GM04504 (cell line): ENCODE data around the gene RUNX3.
A peak's percentile ranks its signal among the peaks of the same experiment; 100 is the strongest.

ENCODE experiments used
- DNase-seq: peaks from one replicate; pipeline ENCODE4 v3.0.0-alpha.2; 2012; ENCODE audit warnings: low read depth

Gene RUNX3

DNA sequence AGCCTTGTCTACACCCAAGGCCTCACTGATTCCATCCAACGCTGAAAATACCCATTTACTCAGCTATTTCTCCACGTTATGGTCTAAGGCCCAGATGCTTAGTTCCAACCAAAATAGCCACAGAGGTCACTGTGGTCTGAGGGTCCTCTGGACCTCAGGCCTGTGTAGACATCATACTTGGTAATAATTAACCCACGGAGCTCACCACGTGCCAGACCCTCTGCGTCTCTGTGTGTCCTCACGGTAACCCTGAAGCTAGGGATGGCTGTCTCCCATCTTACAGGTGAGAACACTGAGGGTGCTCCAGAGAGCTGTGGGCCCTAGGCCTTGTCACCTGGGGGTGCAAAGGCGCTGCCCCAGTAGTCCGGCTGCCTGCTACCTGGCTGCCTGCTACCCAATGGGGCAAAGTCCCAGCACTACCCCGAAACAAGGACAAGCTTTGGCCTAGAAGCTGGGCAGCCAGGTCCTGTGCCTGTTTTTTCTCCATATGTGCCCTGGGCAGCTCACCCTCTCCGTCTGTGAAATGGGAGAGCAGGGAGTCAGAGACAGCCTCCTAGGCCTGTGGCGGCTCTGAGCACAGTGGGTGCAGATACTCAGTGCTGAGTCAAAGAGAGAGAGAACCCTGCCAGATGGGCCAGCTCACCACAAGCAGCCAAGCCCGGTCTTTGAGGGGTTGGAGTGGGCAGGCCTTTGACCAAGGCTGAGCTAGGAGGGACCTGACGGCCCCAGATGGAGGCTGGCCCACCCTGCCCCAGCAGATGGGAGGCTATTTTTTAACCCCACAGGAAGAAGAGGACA is 17.0 kb upstream of the RUNX3 start:
- no peak for DNase-seq

DNA sequence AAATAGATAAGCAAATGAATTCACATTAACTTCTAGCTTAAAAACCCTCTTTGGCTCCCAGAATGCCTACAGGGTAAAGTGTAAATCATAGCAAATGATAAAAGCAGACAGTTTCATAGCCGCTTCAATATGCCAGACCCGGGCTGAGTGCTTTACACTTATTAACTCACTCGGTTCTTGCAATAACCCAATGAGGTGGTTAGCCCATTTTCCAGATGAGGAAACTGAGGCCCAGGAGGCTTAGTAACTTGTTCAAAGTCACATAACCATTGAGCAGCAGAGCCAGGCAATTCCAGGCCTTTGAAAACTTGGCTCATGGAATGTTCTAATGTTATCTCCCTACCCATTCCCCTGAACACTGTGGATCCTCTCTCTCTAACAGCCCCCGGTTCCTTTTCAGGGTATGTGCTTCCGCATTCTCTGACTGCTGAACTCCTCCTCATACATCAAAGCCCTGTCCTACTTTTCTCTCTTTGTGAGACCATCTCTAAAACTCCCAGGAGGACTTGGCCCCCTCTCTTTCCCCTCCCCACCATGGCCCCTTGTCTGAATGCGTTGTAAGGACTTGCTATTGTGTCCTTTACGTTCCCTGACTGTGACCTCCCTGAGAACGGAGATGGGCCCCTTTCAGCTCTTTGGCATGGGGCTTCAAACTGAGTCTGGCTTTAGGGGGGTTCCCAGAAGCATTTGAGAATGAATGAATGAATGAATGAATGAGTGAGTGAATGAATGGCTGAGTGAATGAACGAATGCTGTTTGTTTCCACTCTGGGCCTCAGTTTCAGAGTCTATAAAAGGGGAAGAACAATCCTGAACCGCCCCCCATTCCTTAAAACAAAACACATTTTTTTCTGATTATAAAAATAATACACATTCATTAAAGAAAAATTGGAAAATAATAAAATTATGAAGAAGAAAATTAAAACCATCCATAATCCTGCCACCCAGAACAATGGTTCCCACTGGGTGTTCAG is 15.6 kb upstream of the RUNX3 start:
- no peak for DNase-seq

DNA sequence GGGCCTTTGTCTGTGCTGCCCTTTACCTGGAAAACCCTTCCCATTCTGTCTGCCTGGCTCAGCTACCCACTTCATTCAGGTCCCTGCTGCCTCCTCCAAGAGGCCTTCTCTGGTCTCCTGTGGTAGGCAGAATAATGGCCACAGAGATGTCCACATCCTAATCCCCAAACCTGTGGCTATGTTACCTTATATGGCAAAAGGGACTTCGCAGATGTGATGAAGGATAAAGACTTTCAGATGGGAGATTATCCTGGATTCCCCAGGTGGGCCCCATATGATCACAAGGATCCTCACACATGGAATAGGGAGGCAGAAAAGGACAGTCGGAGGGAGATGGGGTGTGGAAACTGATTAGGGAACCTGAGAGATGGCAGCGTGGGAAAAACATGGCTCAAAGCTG is 14.2 kb upstream of the RUNX3 start:
- no peak for DNase-seq

DNA sequence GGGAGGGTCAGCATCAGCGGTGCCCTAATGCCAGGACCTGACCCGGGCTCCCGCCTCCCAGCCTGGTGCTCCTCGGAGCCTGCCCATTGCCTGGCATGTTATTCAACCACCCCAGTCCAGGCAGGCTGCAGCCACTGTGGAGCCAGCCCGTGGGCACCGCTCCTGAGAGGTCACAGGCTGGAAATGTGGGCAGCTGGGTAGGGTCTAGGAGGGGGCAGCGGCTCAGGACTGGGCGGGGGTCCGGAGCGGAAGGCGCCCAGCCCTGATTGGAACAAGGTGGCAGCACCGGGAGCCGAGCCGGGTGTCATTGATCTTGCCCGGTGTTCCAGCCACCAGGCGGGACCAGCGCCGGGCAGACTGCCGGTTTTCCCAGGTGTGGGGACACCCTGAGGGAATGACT is 12.7 kb upstream of the RUNX3 start:
- no peak for DNase-seq

DNA sequence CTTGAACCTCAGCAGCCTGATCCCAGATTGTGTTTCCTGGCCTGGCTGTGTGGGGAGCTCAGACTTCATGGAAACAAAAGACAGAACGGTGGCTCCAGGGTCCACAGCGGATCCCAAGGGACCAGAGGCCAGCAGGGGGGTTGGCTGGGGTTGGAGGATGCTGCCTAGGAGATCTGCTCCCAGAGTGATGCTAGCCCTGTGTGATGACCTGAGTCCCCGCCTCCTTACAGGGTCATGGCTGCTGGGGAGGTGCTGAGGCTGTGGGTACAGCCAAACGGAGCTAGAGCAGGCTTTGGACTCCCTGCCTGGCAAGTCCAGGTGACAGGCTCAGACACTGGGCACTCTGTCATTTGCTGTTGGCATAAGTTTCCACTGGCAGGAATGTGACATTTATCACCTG is 11.5 kb upstream of the RUNX3 start:
- DNase-seq: no peak

DNA sequence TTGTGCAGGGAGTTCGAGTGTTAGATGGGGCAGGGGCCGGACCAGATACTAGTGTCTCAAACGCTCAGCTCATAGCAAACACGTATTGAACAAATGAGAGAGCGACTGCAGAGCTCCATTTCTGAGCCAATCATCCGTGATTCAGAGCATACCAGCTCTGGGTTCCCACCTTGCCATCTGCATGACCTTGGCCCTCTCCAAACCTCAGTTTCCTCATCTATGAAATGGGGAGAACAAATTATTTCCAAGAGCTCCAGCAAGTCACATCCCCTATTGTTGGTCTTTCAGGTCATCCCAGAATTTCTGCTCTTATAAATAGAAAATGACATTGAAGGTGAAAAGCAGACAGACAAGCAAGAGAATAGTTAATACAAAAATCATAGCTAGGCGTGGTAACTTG is 10.2 kb upstream of the RUNX3 start:
- no peak for DNase-seq

DNA sequence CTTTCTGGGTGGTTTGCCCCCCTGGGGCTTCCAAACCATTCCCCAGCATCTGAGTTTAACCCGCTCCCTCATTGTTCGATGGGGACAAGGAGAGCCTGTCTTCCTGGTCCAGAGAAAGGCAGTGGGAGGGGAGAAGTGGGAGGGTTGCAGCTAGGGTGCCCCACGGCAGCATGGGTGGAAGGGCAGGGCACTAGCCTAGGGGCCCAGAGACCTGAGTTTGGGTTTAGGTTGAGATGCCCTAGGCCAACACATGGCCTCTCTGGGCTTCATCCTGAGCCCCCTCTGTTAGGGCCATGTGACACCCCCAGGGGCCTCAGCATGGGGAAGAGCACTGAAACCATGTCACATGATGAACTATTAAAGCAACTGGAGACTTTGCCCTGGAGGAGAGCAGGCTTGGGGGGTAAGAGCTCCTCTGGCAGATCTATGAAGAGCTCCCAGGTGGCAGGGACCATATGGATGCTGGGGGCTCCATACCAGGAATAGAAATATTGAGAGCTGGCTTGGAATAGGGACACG is 9.7 kb upstream of the RUNX3 start:
- DNase-seq: no peak

DNA sequence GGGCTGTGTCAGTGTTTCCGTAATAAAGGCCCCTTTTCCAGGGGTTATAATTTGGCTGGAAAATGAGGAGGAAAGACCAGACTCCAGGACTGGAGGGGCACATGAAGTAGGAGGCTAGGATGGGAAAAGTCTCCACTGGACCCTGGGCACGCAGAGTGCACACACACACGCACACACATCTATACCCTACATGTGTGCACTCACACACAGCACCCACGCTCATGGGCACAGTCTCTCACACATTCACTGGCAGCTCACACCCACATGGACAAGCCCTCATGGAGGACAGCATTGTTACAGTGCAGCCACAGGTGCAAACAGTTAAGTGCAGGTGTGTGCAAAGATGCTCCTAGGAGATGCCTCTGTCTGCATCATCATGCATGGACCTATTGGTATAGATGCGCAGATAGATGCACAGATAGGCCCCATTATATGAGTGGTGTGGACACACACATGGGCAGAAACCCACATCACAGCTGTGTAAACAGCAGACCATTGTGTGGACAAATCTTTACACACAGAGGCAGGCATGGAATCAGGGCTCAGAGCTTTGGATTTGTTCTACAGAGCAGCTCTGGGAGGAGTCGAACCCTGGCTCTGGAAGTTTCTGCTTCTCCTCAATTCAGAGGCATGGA is 9.1 kb upstream of the RUNX3 start:
- no peak for DNase-seq

DNA sequence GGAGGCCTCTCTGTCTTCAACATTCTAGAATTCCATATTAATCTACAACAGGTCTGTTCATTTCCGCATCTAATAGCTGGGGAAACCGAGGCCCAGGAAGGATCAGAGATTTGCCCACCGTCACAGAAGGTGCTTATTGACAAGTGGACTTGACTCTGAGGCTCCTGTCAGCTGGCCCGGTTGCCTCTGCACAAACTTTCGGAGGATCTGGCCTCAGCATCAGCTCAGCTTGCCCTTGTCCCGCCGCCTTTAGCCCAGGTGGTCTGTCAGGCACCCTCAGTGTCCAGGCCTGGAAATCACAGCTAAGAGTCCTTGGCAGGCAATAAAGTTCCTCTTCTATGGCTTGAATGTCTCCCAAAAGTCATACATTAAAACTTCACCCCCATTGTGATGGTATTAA is 8.2 kb upstream of the RUNX3 start:
- no peak for DNase-seq

DNA sequence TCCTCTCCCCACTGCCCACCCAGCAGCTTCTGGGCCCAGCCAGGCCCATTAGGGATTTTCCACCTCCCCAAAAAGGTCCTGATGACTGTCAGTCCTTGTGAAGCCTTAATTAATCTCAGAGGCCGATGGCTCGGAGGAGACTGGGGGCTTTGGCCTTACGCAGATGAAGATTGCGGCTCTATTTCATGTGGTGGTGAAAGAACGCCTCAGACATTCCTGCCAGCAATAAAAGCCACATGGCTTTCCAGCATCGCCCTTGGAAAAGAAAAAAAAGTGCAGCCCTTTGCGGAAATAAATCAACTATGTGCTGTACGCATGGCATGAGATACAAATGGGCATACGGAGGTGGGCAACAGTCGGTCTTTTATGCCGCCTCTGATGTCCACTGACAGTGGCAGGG is 6.6 kb upstream of the RUNX3 start:
- DNase-seq: no peak

DNA sequence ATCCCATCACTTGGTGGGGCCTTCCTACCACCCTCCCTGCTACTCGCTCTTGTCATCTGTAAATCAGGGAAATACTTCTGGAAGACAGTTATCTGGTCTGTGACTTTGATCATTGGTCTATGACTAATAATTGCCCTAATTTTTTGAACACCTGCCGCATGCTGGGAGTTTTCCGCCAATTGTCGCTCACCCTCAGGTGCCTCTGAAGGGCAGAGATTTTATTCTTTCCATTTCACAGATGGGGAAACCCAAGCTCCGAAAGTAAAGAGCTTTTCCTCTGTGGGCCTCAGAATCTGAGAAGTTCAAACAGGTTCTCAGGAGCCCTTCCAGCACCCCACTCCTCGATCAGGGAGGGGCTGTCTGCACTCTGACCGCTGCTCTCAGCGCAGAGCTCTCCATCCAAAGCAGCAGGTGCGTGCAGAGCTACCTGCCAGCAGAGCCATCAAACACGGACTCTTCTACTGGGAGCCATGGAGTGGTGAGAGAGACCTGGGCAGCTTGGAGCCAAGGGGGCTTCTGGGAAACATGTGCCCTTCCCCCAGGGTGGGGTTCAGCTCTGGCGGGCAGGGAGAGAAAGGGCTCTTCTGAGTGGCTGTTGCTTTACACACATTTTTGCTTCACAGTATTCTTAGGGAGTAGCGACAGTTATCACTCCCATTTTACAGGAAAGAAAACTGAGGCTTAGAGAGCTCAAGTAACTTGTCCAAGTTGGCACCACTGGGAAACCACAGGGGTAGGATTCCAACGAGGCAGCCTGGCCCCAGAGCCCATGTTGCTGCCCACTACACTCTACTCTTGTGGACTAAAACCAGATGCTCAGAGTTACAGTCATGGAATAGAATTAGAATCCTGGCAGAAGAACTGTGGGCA is 5.8 kb upstream of the RUNX3 start:
- no peak for DNase-seq

DNA sequence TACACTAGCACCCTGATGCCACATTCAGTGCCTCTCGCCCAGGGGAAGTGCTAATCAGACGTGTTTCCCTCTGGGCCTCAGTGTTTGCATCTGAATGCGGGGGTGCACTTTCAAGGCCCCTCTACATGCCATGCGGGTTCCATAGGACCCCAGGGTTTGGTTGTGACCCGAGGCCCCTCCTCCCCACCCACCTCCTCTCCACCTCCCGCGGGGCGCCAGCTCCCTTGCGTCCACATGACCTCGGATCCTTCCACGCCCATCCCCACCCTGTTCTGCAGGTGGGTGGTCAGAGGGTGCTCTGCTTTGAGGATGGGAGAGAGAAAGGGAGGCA is 5.1 kb upstream of the RUNX3 start:
- DNase-seq: no peak

DNA sequence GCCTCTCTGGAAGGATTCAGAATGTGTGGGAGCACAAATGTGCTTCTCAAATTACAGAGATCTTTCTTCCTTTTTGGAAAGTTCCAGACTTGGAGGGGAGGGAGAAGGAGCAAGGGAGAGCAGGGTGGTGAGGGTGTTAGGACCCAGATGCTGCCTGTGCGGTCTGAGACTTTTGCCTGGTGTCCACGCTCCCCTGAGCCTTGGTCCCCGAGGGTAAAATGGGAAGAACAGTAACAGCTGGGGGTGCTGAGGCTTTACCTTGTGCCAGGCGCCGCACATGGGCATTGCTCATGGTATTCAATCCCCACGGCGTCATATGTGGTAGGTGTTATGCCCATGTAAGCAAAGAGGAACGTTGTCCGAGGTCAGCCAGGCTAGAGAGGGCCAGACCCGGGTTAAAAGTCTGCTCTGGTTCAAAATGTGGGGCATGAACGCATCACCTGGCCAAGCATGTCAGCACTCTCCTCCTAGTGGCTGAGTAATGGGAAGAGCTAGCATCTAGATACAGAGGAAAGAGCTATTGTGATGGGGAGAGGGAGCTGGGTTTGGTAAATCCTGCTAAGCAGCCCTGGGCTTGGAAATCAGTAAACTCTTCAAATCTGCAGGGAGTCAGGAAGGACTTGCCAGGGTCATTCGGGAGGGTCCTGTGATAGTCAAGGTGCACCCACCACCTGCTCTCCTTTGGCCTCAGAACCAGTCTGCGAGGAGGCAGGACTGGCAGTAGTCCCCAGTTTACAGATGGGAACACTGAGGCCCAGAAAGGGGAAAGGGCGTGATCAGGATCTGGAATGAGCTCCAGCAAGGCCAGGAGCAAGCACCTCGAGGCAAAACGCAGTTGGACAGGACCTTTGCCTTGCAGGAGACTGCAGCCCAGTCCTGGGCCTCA is 4.5 kb upstream of the RUNX3 start:
- DNase-seq: no peak

DNA sequence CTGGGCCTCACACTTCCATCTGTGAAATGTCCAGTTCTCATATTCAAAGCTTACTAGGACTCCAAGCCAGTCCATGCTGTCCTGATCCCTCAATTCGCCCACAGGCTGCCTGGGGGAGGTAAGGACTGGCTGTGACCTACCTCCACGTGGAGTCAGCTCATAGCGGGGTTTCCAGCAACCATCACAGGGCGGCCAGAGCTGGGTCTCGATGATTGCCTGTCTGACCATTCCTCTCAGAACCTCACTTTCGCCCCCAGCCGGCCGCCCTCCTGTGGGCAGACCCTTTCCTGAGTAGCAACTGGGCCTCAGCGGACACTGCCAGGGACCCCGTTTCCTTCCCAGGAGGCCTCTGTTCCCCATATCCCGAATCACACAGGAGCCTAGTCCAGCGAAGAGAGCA is 3.4 kb upstream of the RUNX3 start:
- DNase-seq: no peak

DNA sequence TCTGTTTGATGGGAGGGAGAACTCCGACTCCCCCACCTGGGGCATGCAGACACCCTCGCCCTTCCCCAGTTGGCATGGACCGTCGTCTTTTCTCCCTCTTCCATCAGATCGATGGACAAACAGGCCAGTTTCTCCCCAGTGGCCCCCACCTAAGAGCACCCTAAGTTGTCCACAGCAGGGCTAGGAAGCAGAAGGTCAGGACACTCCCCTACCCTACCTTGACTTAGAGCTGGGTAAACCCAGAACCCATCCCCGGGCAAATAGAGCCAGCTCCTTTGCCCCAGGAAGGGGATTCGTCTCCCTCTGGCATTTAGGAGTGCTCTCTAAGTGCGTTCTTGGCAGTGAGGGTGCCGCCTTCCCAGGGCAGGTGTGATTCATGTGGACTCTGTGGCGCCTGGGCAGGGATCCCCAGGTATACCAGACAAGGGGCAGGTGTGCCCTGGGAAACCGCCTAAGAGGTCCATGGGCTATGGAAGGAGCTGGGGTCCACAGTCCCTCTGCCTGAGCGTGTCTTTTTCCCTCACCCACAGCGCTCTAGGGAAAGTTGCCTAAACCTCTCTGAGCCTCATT is 2.7 kb upstream of the RUNX3 start:
- DNase-seq: no peak

DNA sequence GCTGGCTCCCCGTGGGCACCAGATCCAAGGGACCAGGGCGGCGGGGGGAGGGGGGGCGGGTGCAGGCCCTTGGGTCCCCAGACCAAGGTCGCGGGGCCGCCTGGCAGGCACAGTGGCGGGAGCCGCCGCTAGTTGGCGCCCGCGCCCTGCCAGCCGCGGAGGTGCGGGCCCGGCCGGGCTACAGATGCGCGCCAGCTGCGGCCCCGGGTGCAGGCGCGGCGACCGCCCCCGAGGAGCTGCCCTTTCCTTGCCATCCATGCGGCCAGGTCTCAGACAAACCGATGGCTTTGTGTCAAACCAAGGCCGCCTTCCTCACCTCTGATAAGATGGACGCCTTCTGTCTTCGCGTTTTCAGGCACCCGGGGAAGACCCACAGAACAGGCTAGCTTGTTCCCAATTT is 2.2 kb upstream of the RUNX3 start:
- no peak for DNase-seq

DNA sequence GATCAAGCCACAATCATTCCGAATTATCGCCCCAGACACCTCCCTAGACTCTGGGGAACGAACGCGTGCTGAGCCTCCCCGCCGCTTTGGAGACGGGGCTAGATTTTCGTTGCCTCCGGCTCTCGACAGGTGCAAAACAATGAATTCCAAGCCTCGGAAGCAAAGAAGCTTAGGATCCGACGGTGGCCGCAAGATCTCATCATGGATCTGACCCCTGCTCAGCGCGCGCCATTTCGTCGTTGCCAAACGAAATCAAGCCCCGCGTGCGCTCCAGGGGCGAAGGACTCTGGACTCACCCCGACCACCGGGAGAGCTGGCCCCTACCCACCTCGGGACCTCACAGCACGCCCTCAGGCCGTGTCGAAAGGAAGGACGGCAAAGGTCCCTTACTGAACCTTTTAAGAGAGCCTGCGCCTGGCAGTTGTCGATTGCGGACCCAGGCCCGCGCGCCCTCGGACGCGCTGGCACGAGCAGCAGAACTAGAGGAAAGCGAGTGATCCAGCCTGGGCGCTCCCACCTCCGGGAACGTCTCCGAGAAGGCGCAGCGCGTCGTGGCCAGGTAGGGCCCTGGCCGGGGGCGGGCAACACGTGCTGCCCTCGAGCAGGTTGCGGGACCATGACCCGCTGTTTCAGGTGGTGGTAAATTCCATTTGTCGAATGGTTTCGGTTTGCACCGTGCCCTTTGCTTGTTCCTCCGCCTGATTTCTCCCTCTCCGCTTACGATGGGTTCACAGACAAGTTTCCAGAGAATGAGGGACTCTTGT is 1.6 kb upstream of the RUNX3 start:
- DNase-seq: no peak

DNA sequence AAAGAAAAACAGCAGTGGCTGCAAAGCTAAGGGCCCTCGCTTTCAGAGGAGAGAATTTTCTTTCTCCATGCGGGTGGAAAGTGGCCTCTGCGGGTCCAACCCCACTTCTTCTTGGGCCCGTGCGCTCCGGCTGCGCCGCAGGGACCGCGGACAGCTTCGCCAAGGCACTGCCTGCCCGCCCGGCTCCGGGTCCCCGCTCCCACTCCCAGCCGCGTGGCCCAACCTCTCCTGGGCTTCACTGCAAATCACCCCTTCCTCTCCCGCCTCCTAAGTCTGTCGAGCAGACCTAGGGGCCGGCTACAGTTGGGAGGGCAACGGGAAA is 1.0 kb upstream of the RUNX3 start:
- DNase-seq: no peak

DNA sequence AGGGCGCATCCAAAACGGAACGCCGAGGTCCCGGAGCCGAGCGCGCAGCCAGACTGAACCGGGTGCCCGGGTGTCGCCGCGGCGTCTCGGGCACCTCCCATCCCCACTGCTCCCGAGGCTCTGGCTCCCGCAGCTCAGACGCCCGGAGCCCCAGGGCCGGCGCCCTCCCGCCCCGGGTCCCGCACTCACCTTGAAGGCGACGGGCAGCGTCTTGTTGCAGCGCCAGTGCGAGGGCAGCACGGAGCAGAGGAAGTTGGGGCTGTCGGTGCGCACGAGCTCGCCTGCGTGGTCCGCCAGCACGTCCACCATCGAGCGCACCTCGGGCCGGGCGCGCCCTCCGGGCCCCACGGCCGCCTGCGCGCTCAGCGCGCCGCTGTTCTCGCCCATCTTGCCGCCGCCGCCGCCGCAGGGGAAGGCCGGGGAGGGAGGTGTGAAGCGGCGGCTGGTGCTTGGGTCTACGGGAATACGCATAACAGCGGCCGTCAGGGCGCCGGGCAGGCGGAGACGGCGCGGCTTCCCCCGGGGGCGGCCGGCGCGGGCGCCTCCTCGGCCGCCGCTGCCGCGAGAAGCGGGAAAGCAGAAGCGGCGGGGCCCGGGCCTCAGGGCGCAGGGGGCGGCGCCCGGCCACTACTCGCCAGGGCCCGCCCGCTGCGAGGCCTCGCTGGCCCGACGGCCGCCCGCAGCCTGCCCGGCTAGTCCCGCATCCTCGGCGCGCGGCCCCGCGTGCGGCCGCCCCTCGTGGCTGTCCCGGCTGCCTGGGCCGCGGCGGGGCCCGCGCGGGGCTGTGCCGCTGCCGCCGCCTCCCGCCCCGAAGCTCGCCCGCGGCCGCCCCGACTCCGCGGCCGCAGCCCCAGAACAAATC is 447 bp downstream of the RUNX3 start:
- peak; percentile 17 for DNase-seq
